Mesendoderm (in vitro differentiated cells): ENCODE results near the gene MIOX.
A peak's percentile ranks its signal among the peaks of the same experiment; 100 is the strongest.

Experiments used
- DNase-seq: peaks from one replicate; pipeline ENCODE4 v3.0.0; 2013
- H2AK5ac ChIP-seq: 2 replicates; pipeline ENCODE4 v1.6.1; 2013; ENCODE audit warnings: low read length, inconsistent platforms
- H2BK120ac ChIP-seq: 2 replicates; pipeline ENCODE4 v1.6.1; 2013; ENCODE audit warnings: low read depth, mild to moderate bottlenecking, low read length, moderate library complexity, mixed read lengths
- H2BK15ac ChIP-seq: replicated peaks from 2 replicates; pipeline ENCODE4 v1.6.1; 2013; ENCODE audit warnings: low read depth, mild to moderate bottlenecking, moderate library complexity
- H2BK5ac ChIP-seq: 2 replicates; pipeline ENCODE4 v1.6.1; 2013; ENCODE audit warnings: low read length, inconsistent platforms
- H3K18ac ChIP-seq: 2 replicates; pipeline ENCODE4 v1.6.1; 2013; ENCODE audit warnings: mild to moderate bottlenecking, low read length, mixed read lengths
- H3K23ac ChIP-seq: one replicate; pipeline ENCODE4 v1.6.1; 2013; ENCODE audit warnings: low read length
- H3K27ac ChIP-seq: 2 replicates; pipeline ENCODE4 v1.5.1; 2013; ENCODE audit warnings: low read depth, mild to moderate bottlenecking, inconsistent platforms, low read length, moderate library complexity
- H3K27me3 ChIP-seq: 2 replicates; pipeline ENCODE4 v1.6.1; 2013; ENCODE audit warnings: low read length, control low read depth, mild to moderate bottlenecking, inconsistent platforms; ENCODE audit not compliant: insufficient read depth, poor library complexity
- H3K36me3 ChIP-seq: 2 replicates; pipeline ENCODE4 v1.6.1; 2013; ENCODE audit warnings: low read length, inconsistent platforms; ENCODE audit not compliant: control insufficient read depth, insufficient read depth
- H3K4ac ChIP-seq: one replicate; pipeline ENCODE4 v1.6.1; 2013; ENCODE audit warnings: low read depth, mild to moderate bottlenecking, low read length, moderate library complexity
- H3K4me1 ChIP-seq: 2 replicates; pipeline ENCODE4 v1.6.1; 2013; ENCODE audit warnings: low read depth, low read length, inconsistent platforms; ENCODE audit not compliant: control insufficient read depth
- H3K4me2 ChIP-seq: 2 replicates; pipeline ENCODE4 v1.6.1; 2013; ENCODE audit warnings: low read length
- H3K4me3 ChIP-seq: 2 replicates; pipeline ENCODE4 v1.5.1; 2013; ENCODE audit warnings: mild to moderate bottlenecking, low read length
- H3K56ac ChIP-seq: one replicate; pipeline ENCODE4 v1.6.1; 2013; ENCODE audit warnings: low read length
- H3K79me1 ChIP-seq: 2 replicates; pipeline ENCODE4 v1.6.1; 2013; ENCODE audit warnings: low read length, inconsistent platforms
- H3K79me2 ChIP-seq: 2 replicates; pipeline ENCODE4 v1.6.1; 2013; ENCODE audit warnings: mild to moderate bottlenecking, low read length; ENCODE audit not compliant: control insufficient read depth, insufficient read depth
- H3K9ac ChIP-seq: 2 replicates; pipeline ENCODE4 v1.6.1; 2013; ENCODE audit warnings: low read length, inconsistent platforms
- H4K5ac ChIP-seq: one replicate; pipeline ENCODE4 v1.6.1; 2013; ENCODE audit warnings: low read length
- H4K8ac ChIP-seq: one replicate; pipeline ENCODE4 v1.6.1; 2013; ENCODE audit warnings: low read depth, mild to moderate bottlenecking, control low read depth, low read length, moderate library complexity
- WGBS: extraction: QIAGEN DNeasy Blood & Tissue Kit; methylation state at CpG from one replicate; pipeline ENCODE4 v1.1.7; 2013; ENCODE audit warnings: low lambda C conversion rate, missing lambda C conversion rate; ENCODE audit not compliant: insufficient coverage; ENCODE audit errors: extremely low coverage; 5-methylcytosine and 5-hydroxymethylcytosine counted together

The MIOX gene

GRCh38 chr22:50473855-50474671, 12.6 kb upstream of the MIOX start:
- Histone ChIP-seq H3K79me2 (peaks cover 43% of the 10 kb centered on the region), H3K27ac (no peak overlapping the region), H3K27me3 (no peaks in the 10 kb centered on the region), H3K4me2 (peak overlapping the region; percentile 92), H3K4me1 (peaks cover 15% of the 10 kb centered on the region), H3K4ac (peak overlapping the region; percentile 57), H3K9ac (peak overlapping the region; percentile 85), H2BK15ac (no peak overlapping the region), H4K5ac (no peak overlapping the region), H3K4me3 (peak overlapping the region; percentile 58), H3K18ac (peak overlapping the region; percentile 34), H3K79me1 (peaks cover 29% of the 10 kb centered on the region), H4K8ac (peak overlapping the region; percentile 31), H3K36me3 (no peaks in the 10 kb centered on the region), H2BK5ac (no peak overlapping the region), H3K56ac (peak overlapping the region; percentile 91), H3K23ac (no peak overlapping the region), H2BK120ac (no peak overlapping the region), H2AK5ac (no peak overlapping the region)
- no CpG with 5 or more reads among the region's 62 CpGs for WGBS
- DNase-seq: no peak

- H4K5ac ChIP-seq: no peak within 1 kb of the TSS
- no peaks in the 10 kb centered on the region for H3K27me3 ChIP-seq
- H2BK120ac ChIP-seq: no peak within 1 kb of the TSS
- H3K4me3 ChIP-seq: peak within 1 kb of the TSS; percentile 67
- peak within 1 kb of the TSS; percentile 95 for H3K23ac ChIP-seq
- no peak within 1 kb of the TSS for H2BK5ac ChIP-seq
- peak; percentile 92 for DNase-seq
- peak within 1 kb of the TSS; percentile 75 for H3K18ac ChIP-seq
- H2BK15ac ChIP-seq: no peak within 1 kb of the TSS
- WGBS: no CpG with 5 or more reads among the region's 97 CpGs
- peak within 1 kb of the TSS; percentile 22 for H3K27ac ChIP-seq
- H3K4me2 ChIP-seq: peak within 1 kb of the TSS; percentile 92
- no peaks in the 10 kb centered on the region for H3K36me3 ChIP-seq
- peak within 1 kb of the TSS; percentile 91 for H3K56ac ChIP-seq
- peak within 1 kb of the TSS; percentile 86 for H3K9ac ChIP-seq
- H3K4me1 ChIP-seq: peaks cover 11% of the 10 kb centered on the region
- H3K79me2 ChIP-seq: peaks cover 39% of the 10 kb centered on the region
- H3K4ac ChIP-seq: peak within 1 kb of the TSS; percentile 57
- peak within 1 kb of the TSS; percentile 66 for H4K8ac ChIP-seq
- peak within 1 kb of the TSS; percentile 54 for H2AK5ac ChIP-seq
- H3K79me1 ChIP-seq: peaks cover 25% of the 10 kb centered on the region
Measured at GRCh38 chr22:50474710-50475651, 11.7 kb upstream of the MIOX start, which contains the start of gene SBF1. TSS of gene SBF1 (minus strand) at chr22:50475035. CDS start at chr22:50474840, 195 bp downstream.

GRCh38 chr22:50475652-50476002, 11.0 kb upstream of the MIOX start:
- no peak for DNase-seq
- peaks cover 36% of the 10 kb centered on the region for H3K79me2 ChIP-seq
- H4K5ac ChIP-seq: no peak overlapping the region
- no peak overlapping the region for H4K8ac ChIP-seq
- peaks cover 23% of the 10 kb centered on the region for H3K79me1 ChIP-seq
- H3K9ac ChIP-seq: peak overlapping the region; percentile 67
- H2BK5ac ChIP-seq: no peak overlapping the region
- H2AK5ac ChIP-seq: peak overlapping the region; percentile 54
- no peak overlapping the region for H3K23ac ChIP-seq
- no CpG with 5 or more reads among the region's 6 CpGs for WGBS
- H3K4me2 ChIP-seq: no peak overlapping the region
- no peaks in the 10 kb centered on the region for H3K36me3 ChIP-seq
- no peak overlapping the region for H2BK120ac ChIP-seq
- no peaks in the 10 kb centered on the region for H3K27me3 ChIP-seq
- H2BK15ac ChIP-seq: no peak overlapping the region
- H3K4me3 ChIP-seq: no peak overlapping the region
- H3K4me1 ChIP-seq: peaks cover 6% of the 10 kb centered on the region
- H3K18ac ChIP-seq: no peak overlapping the region
- no peak overlapping the region for H3K27ac ChIP-seq
- no peak overlapping the region for H3K4ac ChIP-seq
- H3K56ac ChIP-seq: peak overlapping the region; percentile 91

GRCh38 chr22:50476868-50477267, 9.8 kb upstream of the MIOX start:
- no peak overlapping the region for H3K4me3 ChIP-seq
- DNase-seq: no peak
- no peak overlapping the region for H3K18ac ChIP-seq
- H3K79me2 ChIP-seq: peaks cover 24% of the 10 kb centered on the region
- no peak overlapping the region for H3K4ac ChIP-seq
- no peak overlapping the region for H2BK5ac ChIP-seq
- no CpG with 5 or more reads among the region's 7 CpGs for WGBS
- H3K4me2 ChIP-seq: no peak overlapping the region
- no peak overlapping the region for H4K5ac ChIP-seq
- no peaks in the 10 kb centered on the region for H3K27me3 ChIP-seq
- H3K9ac ChIP-seq: no peak overlapping the region
- H3K4me1 ChIP-seq: peaks cover 3% of the 10 kb centered on the region
- no peak overlapping the region for H2AK5ac ChIP-seq
- H3K27ac ChIP-seq: no peak overlapping the region
- no peaks in the 10 kb centered on the region for H3K36me3 ChIP-seq
- peaks cover 16% of the 10 kb centered on the region for H3K79me1 ChIP-seq
- H2BK120ac ChIP-seq: no peak overlapping the region
- no peak overlapping the region for H3K23ac ChIP-seq
- no peak overlapping the region for H2BK15ac ChIP-seq
- no peak overlapping the region for H4K8ac ChIP-seq
- H3K56ac ChIP-seq: no peak overlapping the region

GRCh38 chr22:50477923-50478322, 8.7 kb upstream of the MIOX start:
- no peak overlapping the region for H2BK5ac ChIP-seq
- peaks cover 14% of the 10 kb centered on the region for H3K79me2 ChIP-seq
- H3K23ac ChIP-seq: no peak overlapping the region
- DNase-seq: no peak
- no peak overlapping the region for H4K5ac ChIP-seq
- H3K4me2 ChIP-seq: no peak overlapping the region
- H2BK120ac ChIP-seq: no peak overlapping the region
- H2BK15ac ChIP-seq: no peak overlapping the region
- no peak overlapping the region for H4K8ac ChIP-seq
- no peaks in the 10 kb centered on the region for H3K27me3 ChIP-seq
- no peak overlapping the region for H3K4me3 ChIP-seq
- peaks cover 9% of the 10 kb centered on the region for H3K79me1 ChIP-seq
- peaks cover 3% of the 10 kb centered on the region for H3K4me1 ChIP-seq
- no peak overlapping the region for H3K56ac ChIP-seq
- no peak overlapping the region for H2AK5ac ChIP-seq
- no peak overlapping the region for H3K27ac ChIP-seq
- no peak overlapping the region for H3K4ac ChIP-seq
- WGBS: no CpG with 5 or more reads among the region's 12 CpGs
- H3K36me3 ChIP-seq: no peaks in the 10 kb centered on the region
- no peak overlapping the region for H3K9ac ChIP-seq
- H3K18ac ChIP-seq: no peak overlapping the region
